Muscle of leg (tissue), 11 donors: Measurements from ENCODE around the gene BPIFB6. TPM values are rescaled to one million over a fixed set of nuclear protein-coding genes. Genes with fewer than 3 reads are reported as not detected.

ENCODE experiments used
- DNase-seq: peaks from one replicate; pipeline ENCODE4 v3.0.0; 2013
- H3K27ac ChIP-seq: one replicate; pipeline ENCODE4 v1.5.1; 2013; ENCODE audit warnings: mild to moderate bottlenecking, low read length, control low read depth
- H3K27me3 ChIP-seq: one replicate; pipeline ENCODE4 v1.6.1; 2013; ENCODE audit warnings: low read length; ENCODE audit not compliant: control insufficient read depth, insufficient read depth
- H3K36me3 ChIP-seq: one replicate; pipeline ENCODE4 v1.6.1; 2013; ENCODE audit warnings: low read length; ENCODE audit not compliant: control insufficient read depth, insufficient read depth
- H3K4me1 ChIP-seq: one replicate; pipeline ENCODE4 v1.6.1; 2013; ENCODE audit warnings: low read length; ENCODE audit not compliant: control insufficient read depth, insufficient read depth
- H3K4me3 ChIP-seq: one replicate; pipeline ENCODE4 v1.5.1; 2013; ENCODE audit warnings: low read length, control low read depth
- H3K9me3 ChIP-seq: replicated peaks from 2 replicates; pipeline ENCODE4 v1.6.1; 2013; ENCODE audit warnings: low read depth, low read length; ENCODE audit not compliant: control insufficient read depth
- WGBS: methylation state at CpG from one replicate; pipeline ENCODE4 v1.1.5; 2013; ENCODE audit warnings: missing lambda C conversion rate; ENCODE audit not compliant: insufficient coverage; 5-methylcytosine and 5-hydroxymethylcytosine counted together
- polyA plus RNA-seq, 8 donors: library from polyadenylated mRNA; unstranded; fragments of 120-200 nt; gene quantifications; one replicate each; pipeline versions ENCODE4 v1.2.1 to v1.2.3, GENCODE V29; 2013; ENCODE audit warnings: inconsistent platforms in 1 of 8, low replicate concordance in 1 of 8; ENCODE audit not compliant: insufficient read length in 8 of 8, insufficient read depth in 1 of 8
- total RNA-seq: library from RNA; stranded (reverse); fragments of 120-200 nt; gene quantifications from one replicate; pipeline ENCODE4 v1.2.4, GENCODE V29; 2013

Gene BPIFB6
- total and polyA plus RNA-seq, 9 donors: not detected

DNA sequence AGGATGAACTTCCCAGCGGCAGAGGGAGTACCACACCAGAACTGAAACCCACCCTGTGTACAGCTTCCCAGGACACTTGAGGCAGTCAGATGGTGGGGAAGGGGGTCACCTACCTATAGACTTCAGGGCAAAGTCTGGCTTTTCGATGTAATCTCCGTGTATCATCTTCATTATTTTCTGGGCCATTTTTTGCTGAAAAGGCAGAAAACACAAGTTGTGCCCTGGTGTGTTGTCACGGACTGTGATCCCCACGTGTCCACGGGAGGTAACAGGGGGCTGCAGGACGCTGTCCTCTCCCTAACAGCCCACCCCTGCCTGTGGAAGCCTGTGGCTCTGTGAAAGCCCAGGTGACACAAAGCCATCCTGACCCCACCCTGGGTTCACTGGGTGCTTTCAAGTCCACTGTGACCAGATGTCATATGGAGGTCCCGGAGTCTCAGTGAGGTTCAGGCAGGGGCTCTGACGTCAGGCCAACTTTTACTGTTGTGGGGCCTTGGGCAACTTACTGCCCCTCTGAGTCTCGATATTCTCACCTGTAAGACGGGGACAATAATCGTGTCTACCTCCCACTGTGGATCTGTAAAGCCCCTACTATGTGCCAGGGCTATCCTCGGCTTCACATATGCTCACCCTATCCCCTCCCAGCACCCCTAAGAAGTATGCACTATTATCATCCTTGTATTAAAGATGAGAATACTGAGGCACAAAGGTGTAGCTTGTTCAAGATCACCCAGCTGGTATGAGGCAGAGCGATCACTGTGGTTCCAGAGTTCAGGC is 41.8 kb upstream of the BPIFB6 start:
- no peaks in the 10 kb centered on the region for H3K36me3 ChIP-seq
- WGBS: 86% methylated on average over 11 of the region's 14 CpGs
- no peak overlapping the region for H3K4me3 ChIP-seq
- no peaks in the 10 kb centered on the region for H3K9me3 ChIP-seq
- no peak overlapping the region for H3K27ac ChIP-seq
- no peak for DNase-seq
- peaks cover 2% of the 10 kb centered on the region for H3K27me3 ChIP-seq
- no peaks in the 10 kb centered on the region for H3K4me1 ChIP-seq

DNA sequence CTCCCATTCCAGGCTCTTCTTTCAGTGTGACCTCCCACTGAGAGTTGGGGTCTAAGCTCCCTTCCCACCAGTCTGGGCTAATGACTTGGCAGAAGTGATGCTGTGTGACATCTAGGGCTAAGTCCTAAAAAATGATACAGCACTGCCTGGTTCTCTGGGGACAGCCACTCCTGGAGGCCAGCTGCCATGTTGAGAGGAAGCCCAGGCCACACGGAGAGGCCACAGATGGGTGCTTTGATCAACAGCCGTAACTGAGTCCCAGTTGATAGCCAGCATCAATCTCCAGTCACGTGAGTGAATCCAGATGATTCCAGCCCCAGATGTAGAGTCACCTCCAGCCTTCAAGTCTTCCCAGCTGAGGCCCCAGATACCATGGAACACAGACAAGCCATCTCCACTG is 41.0 kb upstream of the BPIFB6 start:
- DNase-seq: no peak
- no peak overlapping the region for H3K27ac ChIP-seq
- no peaks in the 10 kb centered on the region for H3K36me3 ChIP-seq
- H3K9me3 ChIP-seq: no peaks in the 10 kb centered on the region
- no peaks in the 10 kb centered on the region for H3K4me1 ChIP-seq
- H3K27me3 ChIP-seq: peaks cover 2% of the 10 kb centered on the region
- H3K4me3 ChIP-seq: no peak overlapping the region
- WGBS: 23% methylated on average over 3 of the region's 3 CpGs

DNA sequence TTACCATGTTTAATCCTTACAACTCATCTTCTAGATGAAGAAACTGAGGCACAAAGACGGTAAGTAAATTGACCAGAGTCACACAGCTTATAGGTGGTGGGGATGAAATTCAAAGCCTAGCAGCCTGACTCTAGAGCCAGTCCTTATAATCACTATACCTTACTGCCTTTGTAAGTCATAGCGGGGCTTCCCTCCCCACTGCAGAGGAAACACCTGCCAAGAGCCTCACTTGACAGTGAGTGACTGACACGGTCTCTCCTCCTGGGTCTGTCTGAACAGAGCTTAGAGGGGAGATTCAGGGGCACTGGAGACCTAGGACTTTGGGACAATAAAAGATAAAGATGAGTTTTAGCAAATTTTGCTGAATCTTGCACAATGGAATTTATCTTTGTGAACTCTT is 40.1 kb upstream of the BPIFB6 start:
- Histone ChIP-seq H3K4me1 (no peaks in the 10 kb centered on the region), H3K27ac (no peak overlapping the region), H3K36me3 (no peaks in the 10 kb centered on the region), H3K4me3 (no peak overlapping the region), H3K27me3 (peaks cover 2% of the 10 kb centered on the region), H3K9me3 (no peaks in the 10 kb centered on the region)
- no peak for DNase-seq
- WGBS: no CpG with 5 or more reads among the region's 3 CpGs

DNA sequence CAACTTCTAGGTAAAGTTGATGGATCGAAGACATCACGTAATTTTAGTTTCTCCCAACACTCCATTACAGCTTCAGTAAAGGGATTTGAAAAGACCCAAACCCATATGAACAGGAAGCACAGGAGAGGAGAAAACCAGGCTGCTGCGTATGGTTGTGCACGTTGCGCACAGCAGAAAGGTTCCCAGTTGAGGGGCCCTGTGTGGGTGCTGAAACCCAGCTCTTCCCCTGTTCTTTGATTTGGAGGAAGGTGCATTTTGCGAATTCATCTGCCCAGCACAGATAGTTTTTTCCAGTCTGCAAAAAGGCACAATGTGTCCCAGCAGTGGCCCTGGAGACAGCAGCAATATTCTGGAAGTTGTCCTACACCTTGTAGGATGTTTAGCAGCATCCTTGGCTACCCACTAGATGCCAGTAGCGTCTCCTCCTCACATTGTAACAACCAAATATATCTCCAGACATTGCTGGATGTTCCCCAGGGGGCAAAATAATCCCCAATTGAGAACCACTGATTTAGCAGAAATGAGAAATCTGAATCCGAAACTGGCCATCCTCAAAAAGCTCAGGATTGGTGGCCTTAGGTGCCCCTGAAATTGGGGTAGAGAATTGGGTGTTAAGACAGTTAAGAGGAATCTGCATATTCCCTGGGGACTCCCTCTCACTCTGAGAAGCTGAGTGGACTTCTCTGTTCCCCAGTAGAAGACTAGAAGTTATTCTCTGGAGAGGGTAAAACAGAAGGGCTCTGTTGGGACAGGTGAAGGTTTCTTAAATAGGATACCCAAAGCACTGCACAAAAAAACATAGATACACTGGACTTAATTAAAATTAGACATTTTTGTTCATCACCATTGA is 39.4 kb upstream of the BPIFB6 start:
- Histone ChIP-seq H3K9me3 (no peaks in the 10 kb centered on the region), H3K27ac (no peak overlapping the region), H3K4me3 (no peak overlapping the region), H3K27me3 (peaks cover 2% of the 10 kb centered on the region), H3K4me1 (no peaks in the 10 kb centered on the region), H3K36me3 (no peaks in the 10 kb centered on the region)
- WGBS: 75% methylated on average over 4 of the region's 8 CpGs
- DNase-seq: no peak

DNA sequence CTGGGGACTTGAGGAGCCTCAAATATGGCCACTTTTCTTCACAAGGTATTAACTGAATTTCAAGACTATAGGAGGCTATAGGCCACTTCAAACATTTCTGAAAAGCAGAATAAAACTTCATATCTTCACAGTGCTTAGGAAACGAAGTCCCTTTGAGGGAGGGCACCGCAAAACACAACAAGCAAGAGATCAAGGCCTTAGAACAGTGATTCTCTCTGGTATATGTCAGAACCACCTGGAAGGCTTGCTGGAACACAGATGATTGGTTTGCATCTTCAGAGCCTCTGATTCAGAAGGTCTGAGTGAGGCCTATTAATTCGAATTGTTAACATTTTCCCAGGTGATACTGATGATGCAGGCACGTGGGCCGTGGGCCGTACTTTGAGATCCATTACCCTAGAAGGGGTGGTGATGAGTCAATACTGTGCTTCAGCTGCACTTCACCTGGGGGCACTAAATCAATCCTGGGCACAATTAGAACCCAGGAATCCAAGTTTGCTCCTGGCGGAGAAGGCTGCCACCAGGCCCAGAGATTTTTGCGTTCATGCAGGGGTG is 37.9 kb upstream of the BPIFB6 start:
- 80% methylated on average over 8 of the region's 8 CpGs for WGBS
- H3K4me1 ChIP-seq: no peaks in the 10 kb centered on the region
- no peak overlapping the region for H3K27ac ChIP-seq
- no peak for DNase-seq
- H3K36me3 ChIP-seq: no peaks in the 10 kb centered on the region
- no peak overlapping the region for H3K4me3 ChIP-seq
- H3K27me3 ChIP-seq: peaks cover 4% of the 10 kb centered on the region
- H3K9me3 ChIP-seq: no peaks in the 10 kb centered on the region

DNA sequence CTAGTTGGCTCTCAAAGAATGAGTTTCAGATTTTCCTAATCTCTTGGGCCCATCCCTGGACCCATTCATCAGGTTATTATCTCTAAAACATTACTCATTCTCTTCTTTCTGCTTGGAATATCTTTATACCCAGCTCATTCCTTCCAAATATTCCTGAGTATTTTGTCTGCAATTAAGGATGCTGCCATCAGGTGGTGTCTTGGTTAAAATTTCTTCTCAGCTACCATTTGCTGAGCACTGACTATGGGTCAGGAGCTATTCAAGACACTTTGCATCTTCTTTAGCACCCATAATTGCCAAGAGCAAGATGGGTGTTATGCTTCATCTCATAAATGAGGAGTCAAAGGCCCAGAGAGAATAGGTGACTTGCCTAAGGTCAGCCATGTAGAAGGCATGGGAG is 35.6 kb upstream of the BPIFB6 start:
- H3K27ac ChIP-seq: no peak overlapping the region
- H3K9me3 ChIP-seq: no peaks in the 10 kb centered on the region
- no peak overlapping the region for H3K4me3 ChIP-seq
- H3K36me3 ChIP-seq: no peaks in the 10 kb centered on the region
- H3K27me3 ChIP-seq: peaks cover 7% of the 10 kb centered on the region
- no peaks in the 10 kb centered on the region for H3K4me1 ChIP-seq
- DNase-seq: no peak

DNA sequence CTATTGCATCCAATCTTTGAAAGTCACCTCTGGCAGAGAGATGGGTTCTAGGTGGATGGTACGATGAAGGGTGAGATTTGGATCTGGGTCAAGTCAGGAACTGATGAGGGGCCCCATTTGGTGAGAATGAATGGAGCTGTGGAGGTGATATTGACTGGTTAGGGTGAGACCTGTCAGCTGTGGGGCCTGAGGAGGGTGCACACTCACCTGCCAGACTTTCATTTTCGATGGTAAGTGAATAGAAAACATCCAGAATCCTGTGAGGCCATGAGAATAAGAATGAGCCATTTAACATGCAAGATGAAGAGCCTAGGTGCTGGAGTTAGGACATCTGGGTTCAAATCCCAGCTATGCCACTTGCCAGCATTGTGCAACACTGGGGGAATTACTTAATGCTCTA is 34.0 kb upstream of the BPIFB6 start:
- no peaks in the 10 kb centered on the region for H3K4me1 ChIP-seq
- H3K4me3 ChIP-seq: no peak overlapping the region
- H3K27me3 ChIP-seq: peaks cover 6% of the 10 kb centered on the region
- H3K27ac ChIP-seq: no peak overlapping the region
- no peak for DNase-seq
- no peaks in the 10 kb centered on the region for H3K36me3 ChIP-seq
- H3K9me3 ChIP-seq: no peaks in the 10 kb centered on the region
- WGBS: 66% methylated on average over 2 of the region's 2 CpGs

DNA sequence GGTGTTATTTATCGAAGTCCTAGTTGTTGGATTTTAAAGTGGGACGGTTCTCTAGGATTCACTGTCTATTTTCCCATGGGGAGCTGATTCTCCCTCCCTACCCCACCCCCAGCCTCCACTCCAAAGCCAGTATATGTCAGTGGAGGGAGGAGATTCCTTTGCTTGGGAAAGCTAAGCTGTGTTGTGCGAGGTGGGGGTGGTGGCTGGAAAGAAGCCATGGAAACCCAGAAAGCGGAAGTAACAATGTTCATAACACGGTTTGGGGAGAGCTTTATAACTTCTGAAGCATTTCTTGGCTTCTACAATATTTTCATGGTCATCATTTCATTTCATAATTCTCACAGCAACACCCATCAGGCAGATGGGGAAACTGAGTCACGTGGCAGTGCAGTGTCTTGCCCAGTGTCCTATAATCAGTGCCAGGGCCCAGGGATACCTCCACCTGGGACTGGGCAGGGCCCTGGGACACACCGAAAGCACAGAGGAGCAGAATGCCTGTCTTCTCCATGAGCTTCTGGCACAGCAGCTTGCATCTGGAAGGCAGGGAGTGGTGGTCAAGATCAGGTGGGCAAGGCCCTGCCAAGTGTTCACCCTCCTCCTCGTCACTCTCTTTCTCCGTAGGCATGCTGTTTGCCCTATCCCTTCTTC is 31.7 kb upstream of the BPIFB6 start:
- no peak overlapping the region for H3K4me3 ChIP-seq
- H3K27ac ChIP-seq: no peak overlapping the region
- peaks cover 6% of the 10 kb centered on the region for H3K27me3 ChIP-seq
- no peaks in the 10 kb centered on the region for H3K4me1 ChIP-seq
- H3K36me3 ChIP-seq: no peaks in the 10 kb centered on the region
- DNase-seq: peak; percentile 35
- 90% methylated on average over 3 of the region's 9 CpGs for WGBS
- H3K9me3 ChIP-seq: no peaks in the 10 kb centered on the region

DNA sequence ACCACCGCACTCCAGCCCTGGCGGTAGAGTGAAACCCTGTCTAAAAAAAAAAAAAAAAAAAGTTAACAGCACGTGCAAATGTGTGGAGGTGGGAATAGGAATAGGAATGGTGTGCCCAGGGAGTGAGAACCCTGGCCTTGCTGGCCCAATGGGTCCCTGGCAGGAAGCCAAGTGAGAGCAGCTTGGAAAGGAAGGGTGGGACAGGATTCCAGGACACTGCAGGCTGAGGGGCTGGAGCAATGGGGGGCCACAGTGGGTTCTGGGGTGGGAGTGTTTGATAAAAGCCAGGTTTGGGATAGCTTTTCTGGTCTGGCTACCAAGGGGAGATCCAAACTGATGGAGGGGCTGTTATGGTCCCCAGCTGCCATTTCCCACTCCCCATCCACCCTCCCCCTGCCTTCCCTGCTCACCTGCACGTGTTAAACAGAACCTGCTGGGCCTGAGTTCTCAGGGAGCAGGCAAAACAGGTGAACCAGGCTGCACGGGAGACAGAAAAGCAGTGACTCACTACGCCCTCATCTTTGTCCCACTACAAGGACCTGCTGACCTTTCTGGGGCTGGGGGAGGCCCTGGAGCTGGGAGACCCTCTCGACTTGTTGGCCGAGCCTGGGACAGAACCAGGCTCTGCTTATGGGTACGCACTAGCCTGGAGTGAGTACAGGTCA is 30.5 kb upstream of the BPIFB6 start:
- WGBS: 57% methylated on average over 8 of the region's 9 CpGs

More for the DNA sequence above, 30.5 kb upstream of the BPIFB6 start:
- Histone ChIP-seq H3K9me3 (peaks cover 6% of the 10 kb centered on the region), H3K4me3 (no peak overlapping the region), H3K4me1 (no peaks in the 10 kb centered on the region), H3K27ac (no peak overlapping the region), H3K27me3 (peaks cover 6% of the 10 kb centered on the region), H3K36me3 (no peaks in the 10 kb centered on the region)
- no peak for DNase-seq
